HG02970 (cell line): ENCODE measurements around the gene INTS12.

Experiments
- ATAC-seq: cut with Tn5 transposase; IDR thresholded peaks from one replicate; pipeline ENCODE4 v1.9.1; 2021; ENCODE audit warnings: mild to moderate bottlenecking, moderate library complexity, moderate number of reproducible peaks; ENCODE audit not compliant: unreplicated experiment, low FRiP score

INTS12 gene

DNA sequence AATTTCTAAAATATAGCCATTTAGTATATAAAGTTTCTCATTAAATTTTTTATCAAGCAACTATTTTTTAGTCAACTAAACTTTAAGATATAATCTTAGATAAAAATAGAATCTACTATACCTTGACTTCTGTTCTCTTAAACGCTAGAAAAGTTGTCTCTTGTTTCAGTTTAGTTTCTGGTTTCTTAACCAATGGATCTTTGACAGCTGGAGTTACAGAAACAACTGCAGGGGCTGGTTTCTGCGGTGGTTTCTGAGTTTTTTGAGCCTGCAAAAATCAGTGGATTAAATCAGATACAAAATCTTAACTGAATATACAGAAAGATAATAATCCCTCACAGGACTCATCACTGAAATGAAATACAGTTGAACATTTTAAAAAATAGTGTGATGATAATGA lies 21.9 kb downstream of the INTS12 start:
- no peak for ATAC-seq

DNA sequence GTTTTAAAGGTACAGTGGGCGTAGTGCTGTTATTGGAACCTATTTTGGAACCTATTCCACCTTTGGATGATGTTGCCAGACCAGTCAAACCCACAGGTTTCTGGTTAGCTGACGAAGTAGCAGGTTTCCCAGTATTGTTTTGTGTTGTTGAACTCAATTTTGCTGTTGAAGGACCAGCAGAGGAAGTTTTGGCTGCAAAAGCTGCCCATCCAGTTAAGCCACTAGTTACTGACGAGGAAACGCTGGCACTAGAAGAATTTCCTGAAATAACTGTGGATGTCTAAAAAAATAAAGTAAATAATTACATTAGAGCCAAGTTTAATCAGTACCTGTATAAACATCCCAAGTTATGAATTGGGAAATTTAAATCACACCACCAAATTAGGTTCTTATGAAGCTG lies 25.5 kb downstream of the INTS12 start:
- ATAC-seq = no peak

DNA sequence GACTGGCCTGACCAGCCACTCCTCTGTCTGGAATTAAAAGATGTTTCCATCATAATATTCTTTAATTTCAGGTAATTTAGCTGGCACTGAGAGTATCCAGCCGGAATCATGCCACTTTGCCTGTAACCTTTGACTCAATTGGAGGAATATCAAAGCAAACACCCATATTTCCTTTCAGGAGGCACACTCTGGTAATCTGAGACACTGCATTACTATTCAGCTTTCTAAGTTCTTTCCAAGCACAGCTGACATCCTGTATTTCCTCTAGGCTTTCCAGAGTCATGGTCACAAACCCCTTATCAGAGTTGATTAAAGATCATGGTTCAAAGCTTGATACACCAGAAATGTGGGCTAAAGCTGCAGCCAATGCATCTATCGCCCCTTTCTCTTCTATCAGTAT lies 29.3 kb downstream of the INTS12 start:
- no peak for ATAC-seq

DNA sequence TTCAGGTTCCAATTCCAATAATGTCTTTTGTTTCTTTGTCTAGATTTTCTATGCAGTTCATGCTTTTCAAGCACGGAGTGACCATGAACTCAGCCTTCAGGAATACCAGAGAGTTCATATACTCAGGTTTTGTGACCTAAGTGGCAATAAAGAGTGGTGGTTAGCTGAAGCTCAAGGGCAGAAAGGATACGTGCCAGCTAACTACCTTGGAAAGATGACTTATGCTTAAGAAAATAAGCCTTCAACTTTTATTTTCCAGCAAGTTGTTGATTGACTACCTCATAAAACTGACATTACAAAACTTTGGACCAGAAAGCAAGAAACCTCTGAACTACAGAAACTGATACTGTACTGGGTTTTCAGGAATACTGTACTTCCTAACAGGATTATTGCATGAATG lies 30.8 kb downstream of the INTS12 start:
- no peak for ATAC-seq

DNA sequence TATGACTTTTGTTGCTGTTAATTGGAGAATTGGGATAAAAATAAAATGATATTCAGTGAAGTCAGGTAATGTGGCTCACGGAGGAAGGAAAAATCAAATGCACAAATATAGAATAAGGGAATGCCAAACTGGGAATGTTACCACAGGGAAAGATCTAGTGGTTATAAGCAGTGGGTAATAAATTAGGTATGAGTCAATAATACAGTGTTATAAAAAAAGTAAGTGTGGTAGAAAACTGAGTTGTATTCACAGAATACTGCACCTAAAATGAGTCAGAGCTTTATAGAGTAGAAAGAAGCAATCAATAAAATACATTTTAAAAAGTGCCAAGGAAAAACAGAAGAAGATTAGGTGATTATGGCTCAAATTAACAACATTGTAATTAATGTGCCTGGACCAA lies 34.5 kb downstream of the INTS12 start:
- ATAC-seq = no peak

DNA sequence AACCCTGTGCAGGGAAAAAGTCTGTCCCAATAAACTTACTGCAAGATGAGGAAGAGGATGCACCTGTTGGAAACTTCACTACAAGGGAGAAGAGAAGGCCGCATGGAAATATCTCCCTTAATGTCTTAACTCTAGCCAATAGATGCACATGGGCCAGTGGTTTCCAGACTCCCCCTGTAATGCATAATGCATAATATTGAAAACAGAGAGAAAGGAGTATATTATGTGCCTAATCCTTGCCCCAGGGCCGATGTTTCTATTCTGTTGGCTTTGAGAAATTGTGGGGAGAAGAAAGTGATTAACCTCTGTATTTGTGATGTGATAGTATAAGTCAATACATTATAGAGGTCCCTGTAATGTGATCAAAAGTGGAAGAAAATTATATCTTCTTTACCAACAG lies 37.2 kb downstream of the INTS12 start:
- no peak for ATAC-seq

DNA sequence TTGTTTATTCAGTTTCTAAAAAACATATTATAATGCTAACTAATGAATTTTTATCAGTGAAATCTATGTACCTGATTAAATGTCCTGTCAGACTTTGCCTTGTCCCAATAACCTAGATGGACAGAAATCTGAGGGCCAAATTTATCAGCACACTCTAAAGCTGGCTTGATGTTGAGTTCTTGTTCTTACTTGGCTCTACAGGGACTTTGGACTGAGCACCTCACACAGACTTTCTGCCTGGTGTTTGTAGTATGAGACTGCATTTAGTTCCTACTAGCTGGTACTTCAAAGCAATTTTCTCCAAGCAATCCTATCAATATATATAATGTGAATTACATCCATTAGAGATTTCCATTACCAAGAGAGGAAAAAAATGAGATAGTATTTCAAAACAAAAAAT lies 37.8 kb downstream of the INTS12 start:
- ATAC-seq = no peak

DNA sequence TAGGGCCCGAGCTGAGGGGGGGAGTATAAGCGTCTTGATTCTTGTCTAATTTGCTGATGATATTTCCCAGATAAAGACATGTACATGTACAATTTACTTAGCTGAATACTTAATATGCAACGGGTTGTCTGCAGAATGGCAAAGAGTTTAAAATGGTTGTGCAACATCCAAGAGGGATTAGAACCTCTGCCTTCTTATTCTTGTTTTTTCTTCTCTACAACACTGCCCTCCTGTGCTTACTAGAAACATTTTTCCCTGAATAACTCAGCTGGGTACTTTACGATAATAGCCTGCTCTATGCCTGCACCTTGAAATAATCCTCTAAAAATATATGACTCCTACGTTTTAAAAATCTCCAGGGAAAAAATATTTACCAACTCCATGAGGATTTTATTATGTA lies 41.8 kb downstream of the INTS12 start:
- no peak for ATAC-seq

DNA sequence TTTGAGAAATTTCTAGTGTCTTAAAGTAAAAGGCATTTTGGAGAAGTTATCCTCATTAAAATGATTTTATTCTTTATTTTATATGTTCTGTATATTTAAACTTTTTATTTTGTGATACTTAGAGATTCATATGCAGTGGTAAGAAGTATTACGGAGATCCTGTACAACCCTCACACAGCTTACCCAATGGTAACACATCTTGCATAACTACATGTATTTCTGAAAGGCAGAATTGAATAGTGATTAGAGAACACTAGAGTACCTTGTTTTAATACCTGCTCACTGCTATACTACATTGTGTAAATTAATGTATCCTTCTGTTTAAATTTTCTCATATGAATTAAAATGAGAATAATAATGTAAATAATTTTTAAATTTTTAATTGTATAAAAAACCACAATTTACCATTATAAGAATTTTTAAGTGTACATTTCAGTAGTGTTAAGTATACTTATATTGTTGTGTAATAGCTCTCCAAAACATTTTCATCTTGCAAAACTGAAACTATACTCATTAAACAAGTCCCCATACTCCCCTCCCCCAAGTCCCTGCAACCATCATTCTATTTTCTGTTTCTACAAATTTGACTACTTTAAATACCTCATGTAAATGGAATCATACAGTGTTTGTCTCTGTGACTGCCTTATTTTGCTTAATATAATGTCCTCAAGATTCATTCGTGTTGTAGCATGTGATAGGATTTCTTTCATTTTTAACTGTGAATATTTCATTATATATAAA lies 45.4 kb downstream of the INTS12 start:
- no peak for ATAC-seq

DNA sequence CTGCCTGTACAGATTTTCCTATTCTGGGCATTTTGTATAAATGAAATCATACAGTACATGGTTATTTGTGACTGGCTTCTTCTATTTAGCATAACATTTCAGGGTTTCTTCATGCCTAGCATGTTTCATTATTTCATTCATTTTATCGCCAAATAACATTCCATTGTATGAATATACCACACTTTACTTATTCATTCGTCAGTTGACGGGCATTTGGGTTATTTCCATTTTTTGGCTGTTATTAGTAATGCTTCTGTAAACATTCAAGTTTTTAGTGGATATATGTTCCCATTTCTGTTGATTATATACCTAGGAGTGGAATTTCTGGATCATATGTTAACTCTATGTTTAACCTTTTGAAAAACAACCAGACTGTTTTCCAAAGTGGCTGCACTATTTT lies 47.5 kb downstream of the INTS12 start:
- ATAC-seq = no peak

DNA sequence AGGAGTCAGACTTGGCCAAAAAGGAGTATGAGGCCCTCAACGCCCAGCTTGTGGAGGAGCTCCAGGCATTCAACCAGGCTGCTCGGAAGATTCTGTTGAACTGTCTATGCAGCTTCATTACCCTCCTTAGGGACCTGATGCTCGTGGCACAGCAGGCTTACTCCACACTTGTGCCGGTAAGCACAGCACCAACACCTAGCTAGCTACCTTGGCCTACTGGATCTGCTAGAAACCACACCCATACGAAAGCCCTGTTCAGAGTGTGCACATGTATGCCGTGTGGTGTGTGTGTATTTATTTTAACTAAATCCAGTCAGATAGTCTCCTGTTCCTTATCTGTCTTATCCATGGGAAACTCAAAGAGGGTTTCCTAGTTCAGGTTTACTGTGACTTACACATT lies 49.3 kb downstream of the INTS12 start:
- no peak for ATAC-seq

DNA sequence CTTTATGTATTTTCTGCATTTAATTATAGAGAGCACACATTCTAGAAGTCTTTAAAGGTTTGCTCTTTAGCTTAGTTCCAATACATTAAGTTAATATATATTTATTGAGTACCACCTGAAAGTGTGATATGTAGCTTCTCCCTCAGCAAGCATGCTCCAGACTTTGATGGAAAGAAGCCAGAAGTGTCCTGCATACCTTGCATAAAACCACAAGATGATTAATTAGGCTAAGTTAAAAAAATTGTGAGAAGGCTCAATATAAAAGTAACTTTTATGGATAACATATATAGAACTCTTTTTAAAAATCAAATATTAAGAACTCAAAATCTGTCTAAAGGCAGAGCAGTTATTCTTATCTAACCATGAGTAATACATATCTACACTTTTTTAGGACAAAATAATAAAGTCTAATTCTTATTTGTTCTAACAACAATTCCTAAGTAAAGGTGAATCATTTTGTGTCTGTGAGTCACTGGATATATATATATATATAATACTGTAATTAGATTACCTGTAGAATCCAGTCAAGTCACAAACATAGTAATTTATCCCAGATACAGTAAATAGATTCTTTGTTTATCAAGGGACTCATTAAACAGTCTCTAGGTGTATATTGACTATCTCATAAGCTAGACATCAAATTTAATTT lies 51.2 kb downstream of the INTS12 start:
- no peak for ATAC-seq

DNA sequence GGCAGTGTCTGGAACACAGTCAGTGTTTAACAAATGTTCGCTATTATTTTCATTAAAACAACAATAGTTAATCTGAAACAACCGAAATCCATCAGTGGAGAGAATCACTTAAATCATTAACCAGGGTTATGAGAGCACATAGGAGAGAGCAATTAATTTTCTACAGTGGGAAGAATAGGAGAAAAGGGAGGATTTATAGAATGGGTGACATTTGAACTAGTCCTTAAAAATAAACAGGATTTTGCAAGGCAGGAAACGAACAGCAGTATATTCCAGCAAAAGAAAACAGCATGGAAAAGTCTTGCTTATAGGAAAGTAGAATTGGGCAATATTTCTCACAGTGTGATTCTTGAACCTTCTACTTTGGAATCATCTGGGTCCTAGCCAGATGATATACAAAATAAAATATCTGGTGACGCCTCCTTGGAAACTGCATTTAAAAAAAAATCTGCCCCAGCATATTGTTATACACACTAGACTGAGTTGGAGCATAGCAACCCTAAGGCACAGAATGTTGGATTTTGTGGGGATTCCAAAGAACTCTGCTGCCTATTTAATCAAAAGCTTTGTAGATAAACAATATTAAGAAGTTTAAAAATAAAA lies 56.1 kb downstream of the INTS12 start:
- ATAC-seq = no peak

DNA sequence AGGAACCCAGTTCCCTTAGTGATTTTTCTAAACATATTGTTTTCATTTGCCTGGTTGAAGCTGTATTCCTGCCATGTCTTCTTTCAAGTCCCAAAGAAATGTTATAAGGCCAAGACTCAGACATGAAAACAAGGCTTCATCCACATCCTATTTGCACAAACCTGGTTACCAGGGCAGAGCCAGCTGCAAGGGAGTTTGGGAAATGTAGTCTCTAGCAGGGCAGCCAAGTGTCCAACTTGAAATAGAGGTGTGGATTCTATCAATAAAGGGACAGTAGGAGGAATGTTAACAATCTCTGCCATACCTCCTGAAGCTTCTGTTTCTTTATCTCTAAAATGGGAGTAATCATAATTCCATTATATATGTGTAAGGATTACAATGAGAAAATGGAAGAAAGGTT lies 56.6 kb downstream of the INTS12 start:
- ATAC-seq = no peak

DNA sequence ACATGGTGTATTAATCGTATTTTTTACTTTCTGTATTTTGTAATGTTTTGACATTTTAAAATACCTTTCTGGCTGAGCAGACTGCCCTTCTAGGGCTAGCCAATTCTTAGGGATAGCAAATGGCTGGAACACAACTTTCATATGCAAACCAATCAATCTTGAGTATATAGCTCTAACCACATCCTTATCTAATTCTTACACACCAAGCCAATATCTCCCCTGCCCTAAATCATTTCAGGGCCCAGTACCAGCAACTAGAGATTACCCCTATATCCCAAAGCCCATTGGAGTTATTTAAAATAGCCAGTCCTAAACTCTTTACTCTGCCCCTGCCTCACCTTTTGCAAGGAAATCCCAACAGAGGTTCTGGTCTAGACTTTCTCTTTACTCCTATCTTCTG lies 58.3 kb downstream of the INTS12 start:
- ATAC-seq = no peak

DNA sequence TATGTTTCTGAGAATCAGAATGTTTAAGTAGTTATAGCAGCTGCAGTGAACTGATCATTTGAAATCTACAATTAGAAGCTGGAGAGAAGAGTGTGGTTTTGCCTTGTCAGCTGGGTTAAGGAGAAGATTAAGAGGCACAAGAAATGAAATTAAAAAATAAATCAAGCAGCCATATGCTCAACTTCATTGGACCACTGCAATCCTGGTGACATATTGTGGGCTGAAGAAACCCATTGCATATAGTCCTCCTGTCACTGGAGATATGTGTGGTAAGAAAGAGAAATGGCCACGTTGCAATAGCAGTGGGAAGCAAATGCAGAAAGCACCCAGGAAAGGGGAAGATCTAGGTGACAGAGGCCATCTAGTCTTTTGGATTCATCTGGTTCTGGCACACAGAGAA lies 63.0 kb downstream of the INTS12 start:
- ATAC-seq = no peak

DNA sequence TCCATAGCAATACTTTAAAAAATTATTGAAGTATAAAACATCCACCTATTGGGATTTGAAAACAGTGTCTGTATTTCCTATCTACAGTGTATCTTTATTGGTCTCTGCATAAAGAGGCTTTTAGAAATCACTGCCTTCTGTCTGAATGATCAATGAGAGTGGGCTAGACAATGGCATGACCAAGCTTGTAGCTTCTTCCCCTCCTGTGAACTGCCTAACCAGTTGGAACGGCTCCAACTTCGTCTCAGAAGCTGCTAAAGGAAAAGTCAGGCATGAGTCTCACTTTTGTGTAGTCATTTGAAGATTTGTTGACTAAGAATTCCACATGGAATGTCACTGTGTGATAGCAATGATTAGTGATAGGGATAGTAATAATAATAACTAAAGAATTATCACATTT lies 64.2 kb downstream of the INTS12 start:
- ATAC-seq = no peak

DNA sequence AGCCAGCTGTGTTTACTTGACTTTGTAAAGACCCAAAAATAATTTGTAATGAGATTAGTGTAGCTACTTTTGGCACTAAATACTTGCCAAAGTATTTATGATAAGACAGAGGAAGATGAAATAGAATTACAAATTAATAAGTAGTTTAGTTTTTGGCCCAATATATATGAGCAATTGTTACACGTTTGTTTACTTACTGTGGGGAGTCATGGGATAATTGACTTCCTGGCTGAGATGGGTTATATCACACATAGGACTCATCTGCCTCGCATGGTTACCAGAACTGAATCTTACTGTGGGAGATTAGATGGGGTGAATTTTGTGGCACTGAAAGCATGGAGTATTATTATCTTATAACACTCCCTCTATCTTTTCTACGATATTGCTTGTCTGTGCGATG lies 66.6 kb downstream of the INTS12 start:
- no peak for ATAC-seq

DNA sequence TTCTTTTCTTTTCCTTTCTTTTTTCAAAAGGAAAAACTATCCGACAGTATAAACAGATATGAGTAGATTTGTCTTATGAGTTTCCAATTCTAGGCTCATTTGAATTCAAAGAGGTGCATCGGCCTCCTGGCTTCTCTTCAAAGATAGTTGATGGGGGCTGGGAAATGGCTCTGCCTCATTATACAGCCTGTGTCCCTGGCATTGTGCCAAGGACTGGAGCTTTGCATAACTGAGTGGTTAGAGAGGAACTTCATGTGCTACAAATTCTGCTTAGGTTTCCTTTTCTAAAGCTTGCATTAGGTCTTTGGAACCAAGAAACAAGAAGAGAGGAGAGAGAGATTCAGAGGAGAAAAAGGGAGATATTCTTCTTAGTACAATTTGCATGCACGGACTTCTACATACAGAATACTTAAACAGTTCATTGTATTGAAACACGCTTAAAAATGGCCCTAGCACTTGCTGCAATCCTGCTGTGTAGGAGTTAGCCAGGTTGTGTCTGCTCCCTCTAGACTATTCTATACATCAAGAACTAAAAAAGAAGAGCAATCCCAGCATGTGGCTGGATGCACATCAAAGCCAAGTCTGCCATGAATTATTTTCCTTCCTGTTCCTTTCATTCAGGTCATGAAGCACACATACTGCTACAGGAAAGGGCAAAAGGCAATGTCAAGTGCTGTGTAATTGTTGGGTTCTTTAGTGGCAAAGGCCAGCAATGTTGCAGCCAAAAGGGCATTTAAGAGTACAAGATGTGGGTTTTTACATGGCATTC lies 70.9 kb downstream of the INTS12 start:
- ATAC-seq = no peak

DNA sequence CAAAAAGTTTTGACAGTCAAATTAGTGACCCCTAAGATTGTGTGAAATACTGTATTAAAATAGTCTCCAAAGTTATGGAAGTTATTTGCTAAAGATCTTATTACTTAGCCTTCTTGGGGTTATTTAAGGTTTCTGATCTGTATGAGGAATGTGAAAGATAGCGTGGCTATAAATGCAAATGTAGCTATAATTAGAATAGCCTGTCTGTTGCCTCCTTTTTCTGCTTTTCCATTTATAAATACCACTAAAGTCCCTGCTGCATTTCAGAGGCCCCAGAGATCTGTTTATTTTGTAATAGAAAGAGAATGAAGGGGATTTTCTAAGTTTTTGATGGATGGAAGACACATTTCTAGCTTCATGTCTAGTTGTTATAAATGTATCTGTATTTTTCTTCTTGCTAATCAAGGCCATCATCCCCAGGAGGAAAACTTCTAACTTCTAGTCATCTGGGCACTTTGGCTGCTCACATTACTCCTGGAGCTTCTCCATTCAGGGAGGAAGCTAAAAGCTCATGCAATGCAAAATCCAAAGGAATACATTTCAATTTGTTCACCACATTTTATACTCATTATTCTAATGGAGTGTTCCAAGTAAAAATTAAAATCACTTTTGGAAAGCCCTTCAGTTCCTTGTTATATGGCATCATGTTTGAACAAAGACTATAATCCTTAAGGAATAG lies 73.9 kb downstream of the INTS12 start:
- ATAC-seq = no peak

DNA sequence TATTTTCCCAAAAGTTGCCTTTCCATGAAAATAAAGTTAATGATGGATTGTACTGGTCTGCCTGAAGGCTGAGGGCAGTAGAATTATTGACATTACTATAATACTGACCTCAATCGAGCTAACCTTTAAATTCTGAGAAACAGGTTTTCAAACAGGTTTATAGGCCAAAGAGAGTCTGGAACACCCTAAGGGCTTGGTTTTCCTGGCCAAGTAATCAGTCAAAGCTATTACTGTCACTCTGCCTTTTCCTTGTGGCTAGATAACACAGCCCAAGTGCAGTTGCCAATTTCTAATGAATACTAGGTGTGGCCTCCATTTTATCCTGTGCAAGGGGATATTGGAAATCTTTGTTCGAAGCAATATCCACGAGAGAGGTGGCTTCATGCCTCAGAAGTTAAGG lies 75.2 kb downstream of the INTS12 start:
- ATAC-seq = no peak
